Kidney epithelial cell (primary cell): ENCODE data around the gene SAMM50. TPM values are rescaled to one million over a fixed set of nuclear protein-coding genes. Genes with fewer than 3 reads are reported as not detected.

Experiments
- DNase-seq: peaks from one replicate; pipeline ENCODE4 v3.0.0-alpha.2; 2010; ENCODE audit warnings: low read depth
- H3K27me3 ChIP-seq: 2 replicates; pipeline ENCODE4 v1.6.0; 2011; ENCODE audit warnings: low read length; ENCODE audit not compliant: control insufficient read depth, insufficient read depth
- H3K36me3 ChIP-seq: 2 replicates; pipeline ENCODE4 v1.5.1; 2011; ENCODE audit warnings: low read length; ENCODE audit not compliant: control insufficient read depth, insufficient read depth
- H3K4me3 ChIP-seq: 2 replicates; pipeline ENCODE4 v1.5.1; 2011; ENCODE audit warnings: low read depth, mild to moderate bottlenecking, control low read depth, low read length
- CTCF ChIP-seq: IDR thresholded peaks from 2 replicates; pipeline ENCODE4 v1.5.1; 2011; ENCODE audit warnings: mild to moderate bottlenecking, moderate library complexity, low read length, control low read depth, inconsistent platforms; ENCODE audit not compliant: insufficient read depth, poor library complexity, severe bottlenecking
- total RNA-seq: library from RNA; depleted of rRNA; stranded (reverse); fragments of >200 nt; gene quantifications from 2 replicates; pipeline ENCODE4 v1.2.3, GENCODE V29; 2015

Gene SAMM50
- total RNA-seq, 1 donor from 2014 or later = 41.4 TPM

GRCh38 chr22:43974028-43974545 lies 18.8 kb downstream of the SAMM50 start:
- Histone ChIP-seq H3K27me3 (no peaks in the 10 kb centered on the region), H3K4me3 (no peak overlapping the region), H3K36me3 (no peaks in the 10 kb centered on the region)
- DNase-seq = no peak
- TF ChIP-seq CTCF = no peak

GRCh38 chr22:43975041-43975440 lies 19.8 kb downstream of the SAMM50 start:
- H3K36me3 ChIP-seq = peaks cover 1% of the 10 kb centered on the region
- H3K27me3 ChIP-seq = no peaks in the 10 kb centered on the region
- no peak for DNase-seq
- H3K4me3 ChIP-seq = no peak overlapping the region
- no peak for TF ChIP-seq CTCF

GRCh38 chr22:43976861-43977795 lies 21.9 kb downstream of the SAMM50 start:
- Histone ChIP-seq H3K36me3 (peaks cover 1% of the 10 kb centered on the region), H3K4me3 (no peak overlapping the region), H3K27me3 (no peaks in the 10 kb centered on the region)
- TF ChIP-seq CTCF = no peak
- no peak for DNase-seq

GRCh38 chr22:43978558-43978957 lies 23.3 kb downstream of the SAMM50 start:
- H3K4me3 ChIP-seq = no peak overlapping the region
- no peaks in the 10 kb centered on the region for H3K27me3 ChIP-seq
- TF ChIP-seq CTCF = no peak
- H3K36me3 ChIP-seq = peaks cover 1% of the 10 kb centered on the region
- no peak for DNase-seq

GRCh38 chr22:43980579-43980978 lies 25.3 kb downstream of the SAMM50 start:
- TF ChIP-seq CTCF = no peak
- no peaks in the 10 kb centered on the region for H3K27me3 ChIP-seq
- no peak for DNase-seq
- peaks cover 3% of the 10 kb centered on the region for H3K36me3 ChIP-seq
- H3K4me3 ChIP-seq = no peak overlapping the region
